Stimulated activated CD4-positive, alpha-beta T cell treated with anti-CD3 and anti-CD28 coated beads, Interleukin-2, amount 100 ng/mL, for 4 hours (primary cell): ENCODE data around the gene ABCG8.
"Not testable (repeated sequence)": the region's sequence is repeated elsewhere in the genome, so short reads cannot be mapped to it uniquely, and the experiment has no call there.

Source experiments
- DNase-seq: peaks from one replicate; pipeline ENCODE4 v3.0.0-alpha.2; 2020; ENCODE audit warnings: low read depth

ABCG8 gene

DNA sequence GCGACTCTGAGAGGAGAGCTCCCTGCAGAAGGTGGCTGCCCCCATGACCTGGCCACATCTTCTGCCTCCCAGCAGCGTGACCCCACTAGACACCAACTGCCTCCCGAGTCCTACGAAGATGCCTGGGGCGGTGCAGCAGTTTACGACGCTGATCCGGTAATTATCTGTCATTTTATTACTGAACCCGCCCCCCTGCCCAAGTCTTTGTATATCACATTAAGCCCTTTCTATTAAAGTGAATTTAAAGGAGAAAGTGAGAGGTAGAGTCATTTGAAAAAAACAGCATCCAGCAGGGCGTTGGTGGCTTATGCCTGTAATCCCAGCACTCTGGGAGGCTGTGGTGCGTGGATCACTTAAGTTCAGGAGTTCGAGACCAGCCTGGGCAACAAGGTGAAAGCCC lies 33.4 kb downstream of the ABCG8 start:
- DNase-seq: no peak

DNA sequence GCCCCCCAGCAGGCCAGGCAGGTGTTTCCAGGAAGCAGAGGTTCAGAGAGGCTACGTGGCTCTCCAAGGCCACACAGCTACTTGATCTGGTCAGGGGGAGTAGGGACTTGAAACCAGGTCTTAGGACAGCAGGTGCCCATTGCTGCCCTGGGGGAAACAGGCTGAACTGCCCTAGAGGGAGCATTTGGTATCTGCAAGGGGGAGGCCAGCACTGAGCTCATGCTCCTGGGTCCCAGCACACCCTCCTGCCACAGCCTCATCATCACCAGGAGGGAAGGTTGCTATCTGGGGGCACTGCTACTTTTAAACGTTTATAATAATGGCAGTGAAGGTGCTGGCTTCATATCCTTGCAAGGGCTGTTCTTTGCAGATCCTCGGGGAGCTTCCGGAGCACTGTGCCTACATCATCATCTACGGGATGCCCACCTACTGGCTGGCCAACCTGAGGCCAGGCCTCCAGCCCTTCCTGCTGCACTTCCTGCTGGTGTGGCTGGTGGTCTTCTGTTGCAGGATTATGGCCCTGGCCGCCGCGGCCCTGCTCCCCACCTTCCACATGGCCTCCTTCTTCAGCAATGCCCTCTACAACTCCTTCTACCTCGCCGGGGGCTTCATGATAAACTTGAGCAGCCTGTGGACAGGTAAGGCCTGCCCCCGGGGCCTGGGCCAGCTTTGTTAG lies 36.1 kb downstream of the ABCG8 start:
- no peak for DNase-seq

DNA sequence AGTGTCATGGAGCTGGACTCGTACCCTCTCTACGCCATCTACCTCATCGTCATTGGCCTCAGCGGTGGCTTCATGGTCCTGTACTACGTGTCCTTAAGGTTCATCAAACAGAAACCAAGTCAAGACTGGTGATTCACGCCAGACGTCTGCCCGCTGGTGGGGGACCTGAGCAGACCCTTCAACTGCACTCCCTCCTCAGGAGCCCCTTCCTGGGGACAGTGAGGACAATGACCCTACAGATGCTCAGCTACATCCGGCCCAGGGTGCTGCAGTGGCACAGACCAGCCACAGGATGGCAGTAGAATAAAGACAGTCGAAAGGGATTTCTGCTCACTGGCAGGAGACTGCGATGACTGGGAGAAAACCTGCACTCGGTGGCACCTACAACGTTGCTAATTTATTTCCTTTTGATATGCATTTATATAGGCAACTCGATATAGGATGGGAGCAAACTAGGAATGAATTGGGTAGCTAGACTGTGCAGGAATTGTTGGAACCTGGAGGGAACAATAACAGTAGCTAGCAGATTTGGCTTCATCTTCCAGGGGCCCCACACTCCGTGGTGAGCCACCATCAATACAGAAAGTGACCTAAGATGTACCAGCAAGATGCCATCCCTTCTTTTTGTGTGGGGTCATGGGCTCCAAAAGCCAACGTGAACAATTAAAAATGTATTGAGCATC lies 39.2 kb downstream of the ABCG8 start:
- peak; percentile 16 for DNase-seq

DNA sequence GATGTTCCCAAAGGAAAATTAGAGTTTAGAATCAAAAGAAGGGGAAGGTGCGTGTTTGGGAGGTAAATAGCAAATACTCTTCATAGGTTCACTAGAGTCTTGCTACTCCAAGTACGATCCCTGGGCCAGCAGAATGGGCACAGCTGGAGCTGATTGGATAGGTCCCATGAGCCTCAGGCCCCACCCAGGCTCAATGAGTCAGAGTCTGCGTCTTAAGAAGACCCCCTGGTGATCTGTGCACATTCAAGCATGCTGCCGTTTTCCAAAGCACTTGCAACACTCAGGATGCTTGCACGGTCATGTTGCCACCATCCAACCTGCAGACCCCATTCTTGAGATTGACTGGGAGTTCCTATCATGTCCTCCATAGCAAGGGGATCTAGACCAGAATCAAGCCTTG lies 40.5 kb downstream of the ABCG8 start:
- DNase-seq: no peak

DNA sequence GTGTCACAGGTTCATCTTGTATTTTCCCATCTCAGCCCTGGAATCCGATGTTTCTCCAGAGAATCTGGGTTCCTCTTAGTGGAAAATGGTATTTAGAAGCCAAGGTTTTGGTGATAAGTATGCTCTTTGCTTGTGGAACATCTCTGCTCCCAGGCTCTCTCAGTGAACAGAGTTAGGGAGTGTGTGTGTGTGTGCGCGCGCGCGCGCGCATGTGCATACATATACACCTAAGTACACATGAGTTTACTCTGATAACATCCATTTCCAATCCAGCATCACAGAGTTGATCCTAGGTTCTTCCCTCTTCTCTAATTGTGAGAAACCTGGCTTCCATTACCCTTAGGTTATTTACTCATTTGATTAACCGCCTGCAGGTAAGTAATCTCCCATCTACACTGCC lies 41.7 kb downstream of the ABCG8 start:
- no peak for DNase-seq

DNA sequence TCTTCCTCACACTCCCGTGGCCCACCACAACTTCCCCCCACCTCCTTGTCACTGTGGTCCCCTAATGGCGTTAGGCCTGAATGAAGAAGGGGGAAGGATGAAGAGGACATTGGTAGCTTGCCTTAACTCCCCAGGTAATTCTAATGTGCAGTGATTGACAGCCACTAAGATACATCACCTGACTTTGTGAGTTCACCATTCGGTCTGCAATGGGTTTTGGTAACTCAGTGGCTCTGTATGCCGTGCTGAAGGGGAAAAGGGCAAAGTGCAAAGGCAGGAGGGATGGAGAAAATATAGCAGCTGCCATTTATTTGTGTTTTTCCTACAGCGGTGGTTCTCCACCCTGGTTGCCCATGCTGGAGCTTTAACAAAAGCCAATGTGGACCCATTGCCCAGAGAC lies 42.2 kb downstream of the ABCG8 start:
- DNase-seq: no peak

DNA sequence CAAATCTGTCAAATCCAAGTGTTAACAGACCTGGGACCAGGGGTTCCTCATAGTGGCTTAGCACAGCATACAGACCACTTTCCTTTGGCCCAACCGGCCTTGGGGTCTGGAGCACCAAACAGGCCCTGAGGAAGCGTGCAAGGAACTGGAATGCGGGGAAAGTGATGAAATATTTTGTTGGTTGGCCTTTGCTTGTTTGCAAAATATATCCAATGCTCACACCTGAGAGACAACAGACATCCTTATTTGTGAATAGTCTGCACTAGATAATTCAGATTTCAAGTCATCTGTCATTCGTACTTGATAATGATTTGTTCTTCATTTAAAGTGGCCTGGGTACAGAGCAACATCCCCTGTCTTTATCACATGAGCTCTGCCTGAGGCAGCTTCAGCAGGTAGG lies 43.5 kb downstream of the ABCG8 start:
- no peak for DNase-seq

DNA sequence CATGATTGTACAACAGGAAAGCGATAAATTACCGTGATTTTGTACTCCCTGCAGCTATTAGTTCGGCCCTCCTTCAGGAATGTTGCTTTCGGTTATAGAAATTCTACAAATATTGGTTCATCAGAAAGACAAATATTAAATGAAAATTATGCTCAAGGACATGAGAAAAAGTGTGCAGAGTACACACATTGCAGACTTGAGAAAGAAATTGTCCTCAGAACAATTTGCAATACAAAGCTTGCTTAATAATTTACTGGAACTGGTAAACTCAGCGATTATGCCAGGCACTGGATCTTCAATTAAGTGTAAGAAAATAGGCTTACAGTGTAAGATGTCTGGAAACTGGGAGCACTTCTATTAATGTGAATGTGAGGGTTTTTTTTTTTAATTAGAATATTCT lies 45.9 kb downstream of the ABCG8 start:
- DNase-seq: no peak

DNA sequence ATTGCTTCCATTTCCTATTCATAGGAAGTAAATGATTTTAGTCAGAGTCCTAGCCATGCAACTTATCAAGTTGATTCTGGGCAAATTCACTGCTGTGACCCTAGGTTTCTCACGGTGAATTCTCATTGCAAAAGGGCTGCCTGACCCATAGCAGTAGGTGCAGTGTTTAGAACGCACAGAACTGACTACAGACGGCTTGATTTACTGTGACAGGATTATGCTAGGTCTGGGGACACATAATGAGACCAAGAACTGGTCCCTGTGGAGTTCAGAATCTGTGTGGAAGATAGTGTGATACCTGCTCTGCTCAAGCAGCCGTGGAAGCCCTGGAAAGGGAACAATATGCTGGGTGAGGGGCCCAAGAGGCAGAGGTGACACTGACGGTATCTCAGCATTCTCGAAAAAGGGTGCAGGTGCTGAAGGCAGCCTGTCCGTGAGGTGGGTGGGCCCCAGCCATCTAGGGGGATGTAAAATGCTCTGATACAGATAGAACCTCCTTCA lies 46.4 kb downstream of the ABCG8 start:
- DNase-seq: no peak

DNA sequence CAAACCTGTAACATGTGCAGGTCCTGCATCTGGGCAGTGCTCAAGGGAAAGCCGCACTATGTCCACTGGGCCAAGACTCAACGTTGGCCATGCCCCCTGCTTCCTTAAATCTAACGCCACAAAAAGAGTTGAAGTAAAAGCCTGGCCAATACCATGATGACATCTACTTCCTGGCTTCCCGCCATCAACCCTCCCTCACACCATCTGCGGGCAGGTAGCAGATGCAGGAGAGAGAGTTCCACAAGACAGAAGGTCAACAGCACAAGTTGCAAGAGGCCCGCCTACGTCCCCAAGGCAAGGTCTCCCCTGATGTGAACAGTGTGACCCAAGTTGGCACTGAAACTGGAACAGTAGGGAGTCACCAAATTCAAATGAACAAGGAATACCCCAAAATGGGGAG lies 48.4 kb downstream of the ABCG8 start:
- DNase-seq: no peak

DNA sequence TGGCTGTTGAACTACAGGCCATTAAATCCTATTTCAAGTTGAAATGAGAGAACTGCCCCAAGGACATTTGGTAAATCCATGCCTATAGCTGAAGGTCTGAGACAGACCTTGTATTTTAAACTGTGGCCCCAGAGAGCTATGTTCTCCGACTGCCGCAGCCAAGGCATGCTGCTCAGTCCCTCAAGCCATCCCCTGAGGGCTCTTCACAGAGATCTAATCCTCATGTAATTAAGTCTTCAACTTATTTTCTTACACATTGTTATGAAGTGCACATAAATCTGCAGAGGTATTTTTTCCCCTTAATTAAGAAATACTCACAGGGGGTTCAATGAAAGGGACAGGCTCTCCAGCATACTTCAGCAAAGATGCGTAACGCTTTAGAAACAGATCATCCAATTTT lies 50.6 kb downstream of the ABCG8 start:
- DNase-seq: no peak

DNA sequence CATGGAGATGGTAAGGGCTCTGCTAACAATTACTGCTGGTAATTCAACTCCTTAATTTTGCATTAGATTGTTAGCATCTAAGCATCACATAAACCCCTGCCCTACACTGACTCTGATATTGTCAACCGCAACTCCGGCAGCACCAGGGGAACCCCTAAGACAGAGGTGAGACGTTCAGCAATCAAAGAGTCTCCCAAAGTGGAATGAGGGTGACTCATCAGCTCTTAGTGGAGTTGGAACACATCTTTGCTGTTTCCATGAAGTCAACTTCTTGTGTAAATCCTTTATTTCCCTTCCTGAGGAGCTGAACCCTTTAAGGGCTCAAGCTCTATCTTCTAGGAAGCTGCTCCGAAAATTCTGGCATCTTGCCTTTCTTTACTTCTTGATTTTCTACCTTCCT lies 52.1 kb downstream of the ABCG8 start:
- no peak for DNase-seq

DNA sequence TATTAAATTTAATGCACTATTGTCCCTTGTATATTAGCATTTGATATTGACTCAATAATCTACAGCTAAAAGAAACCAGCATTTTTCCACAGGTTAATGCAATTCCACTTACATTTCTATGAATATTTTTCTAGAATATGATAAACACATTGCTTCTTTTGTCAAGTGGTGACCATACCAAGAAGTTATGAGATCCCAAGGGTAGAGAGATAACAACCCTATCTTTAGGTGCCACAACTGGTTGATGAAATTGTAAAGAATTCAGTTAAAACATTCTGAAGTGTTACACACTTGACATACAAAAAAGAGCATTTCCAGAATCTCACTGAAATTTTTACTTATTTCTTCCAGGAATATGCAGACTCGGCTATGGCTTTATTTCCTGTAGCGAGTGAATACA lies 56.0 kb downstream of the ABCG8 start:
- DNase-seq: no peak

DNA sequence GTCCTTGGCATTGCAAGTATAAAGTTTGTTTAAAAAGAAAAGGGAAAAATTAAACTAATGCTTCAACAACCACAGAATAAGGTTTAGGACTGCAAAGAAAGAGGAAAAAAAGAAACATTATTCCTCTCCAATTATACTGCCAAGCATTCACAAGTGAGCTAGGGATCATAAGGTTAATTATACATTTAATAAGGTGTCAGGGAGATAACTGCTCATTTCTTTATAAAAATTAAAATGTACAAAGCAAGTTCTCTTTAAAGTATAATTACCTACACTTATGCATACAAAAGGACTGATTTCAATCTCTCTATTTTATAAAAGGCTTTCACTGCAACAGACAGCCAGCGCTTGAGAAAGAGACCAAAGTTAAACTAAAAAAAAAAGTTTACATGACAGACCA lies 58.1 kb downstream of the ABCG8 start:
- DNase-seq: no peak

DNA sequence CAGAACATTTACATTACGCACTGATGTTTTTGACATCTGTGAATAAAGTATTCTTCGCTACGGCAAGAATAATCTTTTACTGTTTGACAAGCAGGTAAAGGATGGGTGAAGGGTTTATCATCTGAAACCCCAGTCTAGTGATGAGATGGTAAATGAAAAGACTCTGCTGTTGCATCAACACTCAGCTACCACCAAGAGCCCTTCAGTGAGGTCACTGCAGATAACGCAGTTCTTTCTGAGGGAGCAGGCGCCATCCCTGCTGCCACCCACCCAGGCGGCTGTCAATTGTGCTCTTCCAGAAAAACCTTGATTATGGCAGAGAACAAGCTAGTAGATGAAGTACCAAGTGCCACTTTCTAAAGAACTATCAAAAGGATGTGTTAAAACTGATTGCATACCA lies 58.7 kb downstream of the ABCG8 start:
- no peak for DNase-seq

DNA sequence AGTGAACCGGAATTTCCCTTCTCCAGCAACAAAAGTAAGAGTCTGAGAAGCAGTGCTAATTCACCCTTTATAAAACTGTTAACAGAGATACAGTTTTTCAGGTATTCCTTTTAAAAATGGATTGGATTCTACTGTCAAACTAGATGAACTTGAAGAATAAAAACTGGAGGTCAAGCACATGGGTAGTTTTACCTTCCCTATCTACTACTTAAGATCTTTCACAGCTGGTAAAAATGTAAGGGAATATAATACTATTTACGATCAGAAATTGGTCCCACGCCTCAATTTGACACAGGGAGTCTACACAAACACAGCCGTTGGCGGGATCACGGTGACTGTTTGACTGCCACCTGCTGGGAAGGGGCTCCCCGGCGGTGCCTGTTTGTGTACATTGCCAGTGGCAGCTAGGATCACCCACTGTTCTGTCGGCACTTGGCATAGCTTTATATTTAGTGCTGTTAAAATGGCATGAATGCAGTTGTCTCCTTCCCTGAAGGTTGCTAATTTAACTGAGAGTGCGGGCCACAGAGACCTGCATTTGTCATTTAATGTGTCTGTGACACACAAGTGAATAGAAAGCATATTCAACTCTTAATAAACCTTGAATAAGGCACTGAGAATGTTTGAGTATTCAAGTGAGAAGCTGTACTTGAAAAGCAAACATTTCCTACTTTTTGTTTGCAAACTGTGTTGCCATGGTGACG lies 59.5 kb downstream of the ABCG8 start:
- no peak for DNase-seq

DNA sequence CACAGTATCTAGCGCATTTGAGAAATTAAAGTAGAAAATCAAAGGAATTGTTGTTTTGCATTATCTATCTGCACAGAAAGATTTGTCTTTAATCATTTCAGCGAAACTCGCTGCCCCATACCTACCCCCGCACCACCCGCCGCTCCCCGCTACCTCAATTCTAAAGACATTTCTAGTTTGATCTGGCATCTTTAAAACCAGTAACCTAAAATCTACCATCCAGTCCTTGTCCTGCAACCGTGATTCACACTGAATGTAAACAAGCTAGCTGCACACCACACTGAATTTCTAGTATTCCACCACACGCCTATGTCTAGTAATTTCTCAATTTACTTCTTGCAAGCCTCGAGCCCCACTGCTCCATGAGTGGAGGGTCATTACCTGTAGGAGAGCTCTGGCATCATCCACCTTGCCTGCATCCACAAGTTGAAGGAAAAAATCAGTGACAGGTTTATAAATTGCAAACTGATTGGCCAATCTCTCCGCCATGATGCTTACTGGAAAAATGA lies 60.1 kb downstream of the ABCG8 start:
- no peak for DNase-seq

DNA sequence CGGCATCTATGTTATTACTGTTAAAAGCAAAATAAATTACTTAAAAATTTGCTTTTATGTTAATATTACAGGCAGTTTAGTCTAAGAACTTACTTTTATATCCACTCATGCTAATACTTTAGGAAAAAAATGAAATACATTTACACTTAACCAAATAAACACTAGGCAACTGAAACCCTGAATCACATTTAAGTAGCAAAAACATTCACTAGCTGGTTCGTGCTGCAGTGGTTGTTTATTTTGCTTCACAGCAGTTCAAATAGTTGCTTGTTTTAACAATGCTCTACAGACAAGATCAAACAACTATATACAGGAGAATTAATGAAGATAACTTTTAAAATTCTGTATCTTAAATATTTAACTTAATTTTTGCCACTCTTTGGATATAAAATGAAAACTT lies 60.8 kb downstream of the ABCG8 start:
- no peak for DNase-seq

DNA sequence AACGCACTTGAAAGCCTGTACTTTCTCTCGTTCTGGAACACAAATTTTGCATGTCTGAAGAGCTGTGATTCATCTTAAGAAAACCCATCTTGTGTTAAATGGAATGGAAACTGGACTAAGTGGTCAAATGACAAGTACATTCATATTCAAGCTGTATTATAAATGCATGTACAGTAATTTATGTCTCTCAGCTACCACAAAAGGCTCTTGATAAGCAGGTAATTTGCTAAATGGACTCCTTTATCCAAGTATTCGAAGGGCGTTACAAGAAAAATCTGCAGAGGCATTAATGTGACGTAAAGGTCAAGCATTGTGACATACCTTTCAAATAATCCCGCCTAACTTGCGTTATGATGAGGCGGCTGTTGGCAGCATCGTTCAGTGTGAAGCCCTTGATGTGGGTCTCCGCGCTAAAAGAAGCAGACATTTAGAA lies 66.6 kb downstream of the ABCG8 start:
- no peak for DNase-seq

DNA sequence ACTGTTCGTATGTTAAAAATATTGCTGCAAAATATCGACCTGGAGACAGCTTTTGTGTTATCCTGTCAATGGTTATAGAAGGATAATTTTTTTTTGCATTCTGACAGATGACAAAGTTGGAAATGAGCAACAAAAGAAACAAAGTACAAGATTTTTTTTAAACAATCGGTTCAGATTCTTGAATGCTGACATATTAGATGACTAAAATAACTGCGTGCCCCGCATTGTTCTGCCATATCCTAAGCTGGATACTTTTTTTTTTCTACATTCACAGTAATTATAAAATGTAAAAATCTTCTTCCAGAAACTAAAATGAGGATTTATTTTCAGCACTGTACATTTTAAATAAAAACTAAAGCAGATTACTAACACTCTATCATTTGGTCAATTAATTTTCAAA lies 67.1 kb downstream of the ABCG8 start:
- no peak for DNase-seq

DNA sequence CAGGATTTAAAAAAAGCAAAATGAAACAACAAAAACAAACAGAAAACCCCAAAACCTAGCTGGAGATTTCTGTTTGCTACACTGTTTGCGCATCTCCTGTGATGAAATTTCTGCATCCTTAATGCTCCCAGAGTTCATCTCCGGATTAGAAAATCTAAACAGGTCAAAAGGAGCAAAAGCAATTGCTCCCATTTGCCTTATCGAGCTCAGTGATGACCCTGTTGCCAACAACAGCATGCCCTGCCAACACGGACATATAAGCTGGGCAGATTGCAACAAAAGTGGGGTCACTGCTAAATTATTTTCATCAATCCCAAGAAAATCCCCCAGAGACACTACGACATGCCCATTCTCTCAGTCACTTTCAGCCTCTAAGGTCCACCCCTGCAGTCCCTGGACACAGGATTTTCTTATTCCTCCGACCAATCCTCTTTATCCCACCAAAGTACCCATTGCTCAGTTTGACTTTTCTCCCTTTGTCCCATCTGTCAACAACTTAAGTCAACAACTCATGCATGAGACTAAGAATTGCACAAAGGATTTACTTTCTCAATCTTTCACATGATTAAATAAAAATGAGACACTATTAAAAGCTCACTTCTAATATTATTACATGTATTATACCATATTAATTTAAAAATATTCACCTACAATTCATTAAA lies 67.8 kb downstream of the ABCG8 start:
- no peak for DNase-seq

DNA sequence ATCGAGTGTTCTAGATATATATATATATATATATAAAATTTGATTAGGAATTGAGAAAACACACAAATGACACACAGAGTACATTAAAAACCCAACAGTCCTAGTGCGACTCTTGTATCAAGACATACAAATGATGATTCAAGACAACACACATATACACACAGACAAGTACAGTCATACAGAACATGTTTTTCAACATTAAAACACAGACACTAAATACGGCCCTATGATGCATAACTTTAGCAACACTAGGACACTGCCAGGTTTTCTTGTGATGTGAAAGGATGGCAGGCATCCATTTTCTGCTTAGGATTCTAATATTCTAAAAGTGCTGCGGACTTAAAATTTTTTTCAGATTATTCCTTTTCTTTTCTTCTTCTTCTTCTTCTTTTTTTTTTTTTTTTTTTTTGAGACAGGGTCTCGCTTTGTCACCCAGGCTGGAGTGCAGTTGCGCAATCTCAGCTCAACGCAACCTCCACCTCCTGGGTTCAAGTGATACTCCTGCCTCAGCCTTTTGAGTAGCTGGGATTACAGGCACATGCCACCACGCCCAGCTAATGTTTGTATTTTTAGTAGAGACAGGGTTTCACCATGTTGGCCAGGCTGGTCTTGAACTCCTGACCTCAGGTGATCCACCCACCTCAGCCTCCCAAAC lies 72.5 kb downstream of the ABCG8 start:
- DNase-seq: not testable (repeated sequence)
